DLD1 (cell line): ENCODE results near the gene SASH3.

Experiments
- in situ Hi-C: cut with HindIII; loops from 2 replicates; pipeline ENCODE4 v1.10.0; 2017; ENCODE audit warnings: low sequenced_read_pairs

Gene SASH3

GRCh38 chrX:129755779-129756650 is 23.7 kb upstream of the SASH3 start:
- in situ Hi-C loops: no loop called here

GRCh38 chrX:129759576-129760061 is 20.1 kb upstream of the SASH3 start:
- in situ Hi-C loops: no loop called here

- in situ Hi-C loops: no loop called here
These were observed 19.6 kb upstream of the SASH3 start for GRCh38 chrX:129760155-129760554.

GRCh38 chrX:129760981-129761380 is 18.8 kb upstream of the SASH3 start:
- in situ Hi-C loops: no loop called here

- in situ Hi-C loops: no loop called here
These were observed 18.2 kb upstream of the SASH3 start for GRCh38 chrX:129761596-129761995.

GRCh38 chrX:129762448-129762847 is 17.3 kb upstream of the SASH3 start:
- in situ Hi-C loops: no loop called here

GRCh38 chrX:129763666-129764065 is 16.1 kb upstream of the SASH3 start:
- in situ Hi-C loops: no loop called here

GRCh38 chrX:129768186-129768585 is 11.6 kb upstream of the SASH3 start:
- in situ Hi-C loops: no loop called here

GRCh38 chrX:129768586-129769466 is 10.9 kb upstream of the SASH3 start:
- in situ Hi-C loops: no loop called here

- in situ Hi-C loops: no loop called here
These were observed 10.1 kb upstream of the SASH3 start for GRCh38 chrX:129769467-129770154.

GRCh38 chrX:129771266-129771995 is 8.3 kb upstream of the SASH3 start:
- in situ Hi-C loops: no loop called here

- in situ Hi-C loops: no loop called here
These were observed 6.8 kb upstream of the SASH3 start for GRCh38 chrX:129772796-129773431.

GRCh38 chrX:129773649-129774458 is 5.9 kb upstream of the SASH3 start:
- in situ Hi-C loops: no loop called here

GRCh38 chrX:129777218-129778030 is 2.3 kb upstream of the SASH3 start:
- in situ Hi-C loops: no loop called here

- in situ Hi-C loops: no loop called here
These were observed 570 bp upstream of the SASH3 start for GRCh38 chrX:129779086-129779672.

- in situ Hi-C loops: no loop called here
These were observed 824 bp downstream of the SASH3 start for GRCh38 chrX:129780441-129781105.

GRCh38 chrX:129781134-129781672 is 1.5 kb downstream of the SASH3 start:
- in situ Hi-C loops: no loop called here
